ENCODE results near the gene SHISA7.

DNA sequence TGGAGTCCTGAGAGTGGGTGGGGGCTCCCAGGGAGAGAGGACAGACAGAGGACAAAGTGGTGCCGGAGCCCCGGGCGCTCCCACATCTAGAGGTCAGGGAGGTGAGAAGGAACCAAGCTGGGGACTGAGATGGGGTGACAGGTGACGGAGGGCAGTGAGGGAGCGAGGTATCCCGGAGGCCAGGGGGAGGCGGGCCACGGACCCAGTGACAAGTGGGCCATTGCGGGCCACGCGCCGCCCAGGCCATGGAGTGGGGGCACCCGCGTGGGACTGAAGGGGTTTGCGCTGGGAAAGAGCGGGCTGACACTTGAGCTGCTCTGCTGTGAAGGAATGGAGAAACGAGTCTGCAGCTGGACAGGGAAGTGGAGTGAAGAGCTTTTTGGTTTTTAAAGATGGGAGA is 35.9 kb upstream of the SHISA7 start:
- no peak for TF ChIP-seq CTCF (IDR thresholded peaks at IDR 0.05)
- no peak for TF ChIP-seq POLR2A (IDR thresholded peaks at IDR 0.05)

All from uterus (tissue), 2 donors.